HG03159 (cell line): Measurements from ENCODE around the gene BMERB1.
"Not testable (repeated sequence)": the region's sequence is repeated elsewhere in the genome, so short reads cannot be mapped to it uniquely, and the experiment has no call there.

Source experiments
- ATAC-seq: cut with Tn5 transposase; IDR thresholded peaks from one replicate; pipeline ENCODE4 v1.9.1; 2021; ENCODE audit warnings: mild to moderate bottlenecking, moderate library complexity; ENCODE audit not compliant: unreplicated experiment

The BMERB1 gene

GRCh38 chr16:15519790-15520189 is 85.4 kb downstream of the BMERB1 start:
- no peak for ATAC-seq

DNA sequence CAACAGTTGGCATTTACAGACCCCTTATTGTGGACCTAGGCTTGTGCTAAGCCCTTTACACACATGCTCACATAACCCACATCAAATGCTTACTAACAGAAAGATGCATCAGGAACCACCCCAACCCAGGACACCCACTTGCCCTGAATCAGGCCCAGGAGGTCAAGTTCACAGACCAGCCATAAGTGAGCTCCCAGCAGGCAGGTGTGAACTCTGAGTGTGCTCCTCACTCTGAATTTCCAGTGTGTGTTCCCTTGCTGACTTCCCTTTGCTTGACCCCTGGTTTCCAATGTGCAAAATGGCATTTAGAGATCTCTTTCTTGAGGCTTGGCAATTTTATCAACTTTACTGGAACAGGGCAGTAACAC is 87.0 kb downstream of the BMERB1 start:
- ATAC-seq, result no peak

- ATAC-seq, result no peak
Measured at GRCh38 chr16:15521758-15522509, 87.5 kb downstream of the BMERB1 start.

DNA sequence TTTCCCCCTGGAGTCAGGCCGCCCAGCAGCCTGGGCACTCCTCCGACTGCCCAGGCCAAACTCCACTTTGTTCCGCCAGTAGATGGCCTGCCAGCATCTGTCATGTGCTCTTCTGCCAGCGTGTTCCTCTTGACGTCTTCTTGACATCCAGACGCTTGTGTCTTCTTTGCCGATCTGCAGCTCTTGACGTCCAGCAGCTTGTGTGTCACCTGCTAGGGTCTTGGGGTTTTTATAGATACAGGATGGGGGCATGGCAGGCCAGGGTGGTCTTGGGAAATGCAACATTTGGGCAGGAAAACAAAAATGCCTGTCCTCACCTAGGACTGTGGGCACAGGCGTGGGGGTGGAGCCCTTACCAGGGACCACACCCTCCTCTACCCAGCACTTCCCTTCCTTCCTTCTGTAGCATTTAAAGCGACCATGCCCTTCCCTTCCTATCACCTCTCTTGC is 88.7 kb downstream of the BMERB1 start:
- no peak for ATAC-seq

DNA sequence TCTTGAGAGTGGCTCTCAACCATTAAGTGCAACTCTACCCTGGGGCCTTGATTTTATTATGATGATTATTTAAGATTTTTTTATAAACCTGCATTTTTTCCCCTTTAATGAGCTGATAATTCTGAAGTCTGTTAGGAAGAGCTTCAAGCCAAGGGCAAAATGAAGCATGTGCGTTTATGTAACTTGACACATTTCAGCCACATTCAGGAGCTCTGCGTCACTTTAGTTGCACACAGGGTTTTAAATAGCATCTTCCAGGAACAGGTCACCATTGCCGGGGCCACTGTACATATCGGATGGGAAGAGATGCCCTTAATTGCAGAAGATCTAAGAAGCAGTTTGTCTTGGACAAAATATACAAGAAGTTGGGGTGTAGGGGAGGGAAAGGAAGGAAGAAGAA is 89.6 kb downstream of the BMERB1 start:
- ATAC-seq, result no peak

- no peak for ATAC-seq
Measured at GRCh38 chr16:15524966-15525365, 90.6 kb downstream of the BMERB1 start.

- no peak for ATAC-seq
Measured at GRCh38 chr16:15526097-15526496, 91.7 kb downstream of the BMERB1 start.

- ATAC-seq, result no peak
Measured at GRCh38 chr16:15526731-15527130, 92.3 kb downstream of the BMERB1 start.

GRCh38 chr16:15529673-15530072 is 95.3 kb downstream of the BMERB1 start:
- no peak for ATAC-seq

DNA sequence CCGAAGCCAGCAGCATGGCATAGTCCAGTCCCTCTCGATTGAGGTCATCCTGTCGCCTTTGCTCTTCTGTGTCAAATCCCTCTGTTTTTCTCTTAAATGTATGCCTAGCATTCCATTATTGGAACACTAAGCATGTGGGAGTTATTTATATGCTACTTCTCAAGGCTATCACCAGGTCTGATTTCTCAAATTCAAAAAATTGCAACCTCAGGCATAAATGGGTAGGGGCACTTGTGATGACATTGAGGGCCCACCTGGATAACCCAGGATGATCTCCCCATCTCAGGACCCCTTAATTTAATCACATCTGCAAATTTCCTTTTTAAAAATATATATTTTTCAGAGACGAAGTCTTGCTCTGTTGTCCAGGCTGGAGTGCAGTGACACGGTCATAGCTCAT is 95.7 kb downstream of the BMERB1 start:
- ATAC-seq, result no peak

DNA sequence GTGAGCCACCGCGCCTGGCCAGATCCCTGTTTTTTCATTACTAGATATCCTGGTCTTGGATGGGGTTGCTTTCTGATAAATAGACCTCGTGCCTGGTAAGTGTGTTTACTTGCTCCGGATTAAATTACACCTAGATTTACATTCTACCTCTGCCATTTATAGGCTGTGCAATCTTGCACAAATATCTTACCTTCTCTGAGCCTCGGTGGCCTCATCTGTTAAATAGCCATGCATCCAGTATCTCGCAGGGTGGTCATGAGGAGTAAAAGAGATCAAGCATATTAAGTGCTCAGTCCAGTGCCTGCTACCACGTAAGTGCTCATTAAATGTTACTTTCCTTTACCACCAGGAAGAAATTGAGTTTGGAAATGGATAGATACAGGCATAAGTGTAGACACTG is 98.4 kb downstream of the BMERB1 start:
- no peak for ATAC-seq

GRCh38 chr16:15533386-15533785 is 99.0 kb downstream of the BMERB1 start:
- ATAC-seq, result no peak

GRCh38 chr16:15535772-15536171 is 101.4 kb downstream of the BMERB1 start:
- no peak for ATAC-seq

GRCh38 chr16:15536843-15537242 is 102.5 kb downstream of the BMERB1 start:
- no peak for ATAC-seq

- no peak for ATAC-seq
Measured at GRCh38 chr16:15538507-15538906, 104.1 kb downstream of the BMERB1 start.

GRCh38 chr16:15539197-15539596 is 104.8 kb downstream of the BMERB1 start:
- ATAC-seq, result no peak

GRCh38 chr16:15542261-15542660 is 107.9 kb downstream of the BMERB1 start:
- no peak for ATAC-seq

GRCh38 chr16:15542734-15543347 is 108.5 kb downstream of the BMERB1 start:
- ATAC-seq, result no peak

- ATAC-seq, result no peak
Measured at GRCh38 chr16:15544405-15544804, 110.0 kb downstream of the BMERB1 start.

- no peak for ATAC-seq
Measured at GRCh38 chr16:15545544-15545943, 111.2 kb downstream of the BMERB1 start.

DNA sequence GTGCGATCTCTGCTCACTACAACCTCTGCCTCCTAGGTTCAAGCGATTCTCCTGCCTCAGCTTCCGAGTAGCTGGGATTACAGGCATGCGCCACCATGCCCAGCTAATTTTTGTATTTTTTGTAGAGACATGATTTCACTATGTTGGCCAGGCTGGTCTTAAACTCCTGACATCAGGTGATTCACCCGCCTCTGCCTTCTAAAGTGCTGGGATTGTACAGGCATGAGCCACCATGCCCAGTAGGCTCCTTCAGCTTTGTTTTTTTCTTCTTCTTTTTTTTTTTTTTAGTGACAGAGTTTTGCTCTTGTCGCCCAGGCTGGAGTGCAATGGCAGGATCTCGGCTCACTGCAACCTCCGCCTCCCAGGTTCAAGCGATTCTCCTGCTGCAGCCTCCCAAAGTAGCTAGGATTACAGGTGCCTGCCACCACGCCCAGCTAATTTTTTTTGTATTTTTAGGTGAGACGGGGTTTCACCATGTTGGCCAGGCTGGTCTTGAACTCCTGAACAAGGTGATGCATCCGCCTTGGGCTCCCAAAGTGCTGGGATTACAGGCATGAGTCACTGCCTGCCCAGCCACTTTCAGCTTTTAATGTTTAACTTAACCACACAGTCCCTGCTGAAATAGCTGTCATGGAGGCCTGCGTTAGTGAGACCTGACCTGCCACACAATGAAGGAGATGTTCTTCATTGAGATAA is 112.8 kb downstream of the BMERB1 start:
- not testable (repeated sequence) for ATAC-seq

GRCh38 chr16:15547768-15548096 is 113.3 kb downstream of the BMERB1 start:
- ATAC-seq, result no peak
